Sigmoid colon (tissue), 7 donors: Measurements from ENCODE around the gene MYH9. TPM values are rescaled to one million over a fixed set of nuclear protein-coding genes. Genes with fewer than 3 reads are reported as not detected.

ENCODE experiments used
- DNase-seq: peaks from one replicate; pipeline ENCODE4 v3.0.0-alpha.2; 2019
- H3K27ac ChIP-seq, 4 donors: fragments of 200-600 bp; sonication (generic); one replicate each; pipeline ENCODE4 v1.5.1; 2016 to 2019; ENCODE audit warnings: mild to moderate bottlenecking in 1 of 4
- H3K27me3 ChIP-seq, 3 donors: fragments of 200-600 bp; sonication (generic); one replicate each; pipeline ENCODE4 v1.5.1; 2019; ENCODE audit warnings: mild to moderate bottlenecking in 1 of 3
- H3K36me3 ChIP-seq, 4 donors: fragments of 200-600 bp; sonication (generic); one replicate each; pipeline ENCODE4 v1.5.1; 2016 to 2019
- H3K4me1 ChIP-seq, 4 donors: fragments of 200-600 bp; sonication (generic); one replicate each; pipeline ENCODE4 v1.5.1; 2017 to 2019
- H3K4me3 ChIP-seq, 4 donors: fragments of 200-600 bp; sonication (generic); one replicate each; pipeline ENCODE4 v1.5.1; 2017 to 2019; ENCODE audit warnings: mild to moderate bottlenecking in 2 of 4, moderate library complexity in 1 of 4
- H3K9me3 ChIP-seq, 4 donors: fragments of 200-600 bp in 3 of 4; sonication (generic) in 3 of 4; one replicate each; pipeline versions ENCODE4 v1.5.1 to v1.6.1; 2013 to 2019
- CTCF ChIP-seq, 4 experiments: fragments of 450-650 bp in 3 of 4; fragments of 200-600 bp in 1 of 4; IDR thresholded peaks; one replicate each; pipeline ENCODE4 v1.5.1; 2016 to 2019; ENCODE audit warnings: antibody characterized with exemption in 4 of 4, mild to moderate bottlenecking in 3 of 4, moderate library complexity in 2 of 4
- EP300 ChIP-seq, 4 donors: sonication (generic); formaldehyde crosslinking; IDR thresholded peaks; one replicate each; pipeline ENCODE4 v1.6.1; 2017; ENCODE audit warnings: antibody characterized with exemption in 4 of 4
- POLR2A ChIP-seq, 2 donors: fragments of 450-650 bp; IDR thresholded peaks; one replicate each; pipeline ENCODE4 v1.6.1; 2016; ENCODE audit warnings: antibody characterized with exemption in 2 of 2, mild to moderate bottlenecking in 2 of 2, moderate library complexity in 2 of 2
- POLR2AphosphoS5 ChIP-seq, 4 donors: sonication (generic); formaldehyde crosslinking; IDR thresholded peaks; one replicate each; pipeline ENCODE4 v1.6.1; 2017; ENCODE audit warnings: antibody characterized with exemption in 4 of 4
- WGBS, 2 donors: extraction: QIAGEN DNeasy Blood & Tissue Kit; methylation state at CpG; one replicate each; pipeline ENCODE4 v1.1.7; 2013; 5-methylcytosine and 5-hydroxymethylcytosine counted together
- intact Hi-C: fragments of 100-400 bp; cut with DNase I; formaldehyde crosslinking; loops from one replicate; pipeline ENCODE4 v1.15.1; 2023
- polyA plus RNA-seq, 3 donors: library from polyadenylated mRNA; stranded (reverse); fragments of 200-250 nt; gene quantifications; one replicate each; pipeline ENCODE4 v1.2.3, GENCODE V29; 2013
- total RNA-seq, 4 donors: library from RNA; depleted of rRNA; stranded (reverse); fragments of >200 nt; gene quantifications; one replicate each; pipeline ENCODE4 v1.1.0, GENCODE V29; 2016
- donor health status: healthy with polysubstance abuse.
- donor health status: Bipolar disorder and iron deficiency.
- donor health status: healthy.

Gene MYH9
- total and polyA plus RNA-seq, 7 donors, result 63.7 to 307 (median 182) TPM

- peak overlapping the region; percentile 96 to 100 (median 99) for H3K27ac ChIP-seq
- WGBS, 2 donors, result 75 to 78% methylated on average over 20 of the region's 20 CpGs
- H3K27me3 ChIP-seq, result no peaks in the 10 kb centered on the region
- no peak for DNase-seq
- peaks cover 4 to 100% (median 100%) of the 10 kb centered on the region in 4 donors for H3K4me1 ChIP-seq
- TF ChIP-seq EP300 (IDR thresholded peaks at IDR 0.05), result peak in 1 of 4 donors; percentile 13
- TF ChIP-seq POLR2A (IDR thresholded peaks at IDR 0.05), result no peak
- no peak for TF ChIP-seq CTCF (IDR thresholded peaks at IDR 0.05)
- TF ChIP-seq POLR2AphosphoS5 (IDR thresholded peaks at IDR 0.05), result peak in 2 of 4 donors; percentile 4 to 24
- H3K9me3 ChIP-seq, result no peaks in the 10 kb centered on the region
- no peak overlapping the region for H3K4me3 ChIP-seq
- intact Hi-C loops, result loop anchor here (5.0 kb wide), 1 partner anchor 141 kb away; no protein-coding TSS in a partner anchor
- peaks cover 26 to 54% (median 38%) of the 10 kb centered on the region in 4 donors for H3K36me3 ChIP-seq
Measured at GRCh38 chr22:36326178-36327161, 61.3 kb downstream of the MYH9 start.

- DNase-seq, result peak; percentile 93
- Histone ChIP-seq H3K4me3 (peak overlapping the region in 1 of 4 donors; percentile 0), H3K36me3 (peaks cover 30 to 64% (median 48%) of the 10 kb centered on the region in 4 donors)
Measured at GRCh38 chr22:36325154-36326031, 62.4 kb downstream of the MYH9 start.

GRCh38 chr22:36324414-36324813, 63.4 kb downstream of the MYH9 start:
- no peaks in the 10 kb centered on the region for H3K9me3 ChIP-seq
- DNase-seq, result no peak
- WGBS, 2 donors, result 71% methylated on average over 11 of the region's 11 CpGs
- peaks cover 39 to 74% (median 58%) of the 10 kb centered on the region in 4 donors for H3K36me3 ChIP-seq
- H3K27me3 ChIP-seq, result no peaks in the 10 kb centered on the region
- intact Hi-C loops, result loop anchor here (5.0 kb wide), 1 partner anchor 33 kb away; no protein-coding TSS in a partner anchor
- peak overlapping the region; percentile 96 to 100 (median 99) for H3K27ac ChIP-seq
- no peak overlapping the region for H3K4me3 ChIP-seq
- H3K4me1 ChIP-seq, result peaks cover 0 to 100% (median 99%) of the 10 kb centered on the region in 4 donors
- no peak for TF ChIP-seq POLR2A (IDR thresholded peaks at IDR 0.05)
- TF ChIP-seq POLR2AphosphoS5 (IDR thresholded peaks at IDR 0.05), result peak in 2 of 4 donors; percentile 2 to 20
- no peak for TF ChIP-seq EP300 (IDR thresholded peaks at IDR 0.05)
- TF ChIP-seq CTCF (IDR thresholded peaks at IDR 0.05), result no peak

More at GRCh38 chr22:36325154-36326031, 62.4 kb downstream of the MYH9 start:
- Histone ChIP-seq H3K27ac (peak overlapping the region; percentile 96 to 100 (median 99)), H3K9me3 (no peaks in the 10 kb centered on the region), H3K4me1 (peaks cover 0 to 100% (median 100%) of the 10 kb centered on the region in 4 donors), H3K27me3 (no peaks in the 10 kb centered on the region)
- 45 to 76% methylated on average over 27 of the region's 27 CpGs for WGBS, 2 donors
- peak; percentile 26 to 36 for TF ChIP-seq POLR2A (IDR thresholded peaks at IDR 0.05)
- TF ChIP-seq EP300 (IDR thresholded peaks at IDR 0.05), result peak; percentile 52 to 97 (median 86)
- TF ChIP-seq POLR2AphosphoS5 (IDR thresholded peaks at IDR 0.05), result peak; percentile 75 to 89 (median 83)
- TF ChIP-seq CTCF (IDR thresholded peaks at IDR 0.05), result no peak
- intact Hi-C loops, result loop anchor here (5.0 kb wide), 1 partner anchor 142 kb away; no protein-coding TSS in a partner anchor

GRCh38 chr22:36323855-36324331, 63.9 kb downstream of the MYH9 start:
- Histone ChIP-seq H3K9me3 (no peaks in the 10 kb centered on the region), H3K36me3 (peaks cover 42 to 79% (median 63%) of the 10 kb centered on the region in 4 donors), H3K27ac (peak overlapping the region; percentile 96 to 100 (median 99)), H3K4me1 (peaks cover 0 to 100% (median 96%) of the 10 kb centered on the region in 4 donors), H3K27me3 (no peaks in the 10 kb centered on the region), H3K4me3 (no peak overlapping the region)
- DNase-seq, result no peak
- WGBS, 2 donors, result 80 to 84% methylated on average over 21 of the region's 21 CpGs
- intact Hi-C loops, result loop anchor here (5.0 kb wide), 1 partner anchor 33 kb away; no protein-coding TSS in a partner anchor
- no peak for TF ChIP-seq POLR2A (IDR thresholded peaks at IDR 0.05)
- peak in 1 of 4 donors; percentile 18 for TF ChIP-seq EP300 (IDR thresholded peaks at IDR 0.05)
- TF ChIP-seq POLR2AphosphoS5 (IDR thresholded peaks at IDR 0.05), result peak in 3 of 4 donors; percentile 38 to 71 (median 57)
